Measurements from ENCODE around the gene AUTS2. TPM values are rescaled to one million over a fixed set of nuclear protein-coding genes. Genes with fewer than 3 reads are reported as not detected.

Gene AUTS2
- total RNA-seq, 1 experiment from 2014 or later: 256 TPM

- Mint-ChIP-seq H3K36me3 (ENCODE audit: insufficient read depth in 1 of 3, low read depth in 3 of 3) (no peaks in the 10 kb centered on the region), H3K27me3 (ENCODE audit: low read depth) (no peaks in the 10 kb centered on the region), H3K4me1 (peaks cover 9 to 20% of the 10 kb centered on the region in 2 experiments), H3K27ac (no peak overlapping the region), H3K4me3 (no peak overlapping the region), H3K9me3 (no peaks in the 10 kb centered on the region)
- Histone ChIP-seq H3K4me1 (ENCODE audit: insufficient read depth, low read length) (no peaks in the 10 kb centered on the region), H2AFZ (ENCODE audit: low read length) (no peak overlapping the region), H4K5ac (ENCODE audit: insufficient read length, low read depth, low read length) (no peak overlapping the region), H3K9ac (ENCODE audit: extremely low read depth, insufficient read length, low read length) (no peak overlapping the region), H3K9me3 (ENCODE audit: control insufficient read depth, low read depth, low read length) (no peaks in the 10 kb centered on the region), H2AK5ac (ENCODE audit: insufficient read length, low read length) (no peak overlapping the region), H4K8ac (replicated peaks; ENCODE audit: insufficient read length, low read depth, low read length) (no peak overlapping the region), H2BK5ac (ENCODE audit: insufficient read length, low read length) (no peak overlapping the region), H3K56ac (ENCODE audit: insufficient read length, low read depth, low read length) (no peak overlapping the region), H4K91ac (ENCODE audit: insufficient read length, low read depth, low read length) (no peak overlapping the region), H3K18ac (ENCODE audit: insufficient read length, low read depth, low read length) (no peak overlapping the region), H3K79me1 (ENCODE audit: insufficient read depth, low read depth, low read length, poor library complexity, severe bottlenecking) (no peaks in the 10 kb centered on the region), H4K20me1 (ENCODE audit: control insufficient read depth, insufficient read depth, insufficient read length) (no peaks in the 10 kb centered on the region), H3K23ac (ENCODE audit: insufficient read length, low read depth, low read length) (no peak overlapping the region), H3T11ph (ENCODE audit: low read length) (no peak overlapping the region), H2BK20ac (ENCODE audit: low read depth, low read length, poor library complexity, severe bottlenecking) (no peak overlapping the region), H3K27ac (ENCODE audit: insufficient read length, low read depth, low read length) (no peak overlapping the region), H3K27me3 (ENCODE audit: insufficient read depth, low read length) (no peaks in the 10 kb centered on the region), H3K4me2 (ENCODE audit: insufficient read depth, insufficient read length, low read length) (no peak overlapping the region), H3K79me2 (ENCODE audit: insufficient read depth, low read length) (no peaks in the 10 kb centered on the region), H3K4ac (ENCODE audit: low read depth, low read length) (no peak overlapping the region), H3K14ac (ENCODE audit: insufficient read depth, low read length) (no peak overlapping the region), H2BK120ac (ENCODE audit: low read depth, low read length, poor library complexity, severe bottlenecking) (no peak overlapping the region), H2BK15ac (ENCODE audit: low read depth, low read length) (no peak overlapping the region), H2BK12ac (ENCODE audit: insufficient read length, low read depth, low read length) (no peak overlapping the region), H3K23me2 (ENCODE audit: insufficient read length, low read depth, low read length, poor library complexity, severe bottlenecking) (no peaks in the 10 kb centered on the region)
- DNase-seq: no peak
- no CpG with 5 or more reads among the region's 2 CpGs for WGBS (ENCODE audit: extremely low coverage, insufficient read length, low lambda C conversion rate)
- no peak for TF ChIP-seq CTCF (conservative IDR thresholded peaks at IDR 0.05)
Measured at GRCh38 chr7:69804962-69805361, 206.7 kb downstream of the AUTS2 start.

Measured in H9 (cell line).